NCI-H2196 (cell line): Measurements from ENCODE around the gene C1orf21.
"Not testable (repeated sequence)": the region's sequence is repeated elsewhere in the genome, so short reads cannot be mapped to it uniquely, and the experiment has no call there.

Experiments
- DNase-seq: peaks from one replicate; lab custom pipeline; 2025; ENCODE audit not compliant: unreplicated experiment; lab: John Stamatoyannopoulos, UW

C1orf21 gene

DNA sequence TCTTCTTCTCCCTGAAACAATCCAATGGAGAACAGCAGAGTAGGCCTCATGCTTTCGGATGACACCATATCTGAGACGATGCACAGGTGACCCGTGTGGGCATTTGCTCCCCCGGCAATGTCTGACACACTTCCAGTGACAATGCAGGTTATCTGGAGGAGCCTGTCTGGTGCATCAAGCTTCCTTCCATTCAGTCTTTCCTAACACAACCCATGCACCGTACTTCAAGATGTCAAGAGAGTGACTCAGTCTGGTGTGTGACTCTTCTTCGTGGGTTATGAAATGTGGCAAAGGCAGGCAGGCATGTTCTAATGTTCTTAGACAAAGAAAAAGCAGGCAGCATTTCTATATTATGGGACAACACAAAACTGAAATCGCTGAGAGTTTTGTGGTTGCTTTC, 208.8 kb downstream of the C1orf21 start:
- DNase-seq: no peak

DNA sequence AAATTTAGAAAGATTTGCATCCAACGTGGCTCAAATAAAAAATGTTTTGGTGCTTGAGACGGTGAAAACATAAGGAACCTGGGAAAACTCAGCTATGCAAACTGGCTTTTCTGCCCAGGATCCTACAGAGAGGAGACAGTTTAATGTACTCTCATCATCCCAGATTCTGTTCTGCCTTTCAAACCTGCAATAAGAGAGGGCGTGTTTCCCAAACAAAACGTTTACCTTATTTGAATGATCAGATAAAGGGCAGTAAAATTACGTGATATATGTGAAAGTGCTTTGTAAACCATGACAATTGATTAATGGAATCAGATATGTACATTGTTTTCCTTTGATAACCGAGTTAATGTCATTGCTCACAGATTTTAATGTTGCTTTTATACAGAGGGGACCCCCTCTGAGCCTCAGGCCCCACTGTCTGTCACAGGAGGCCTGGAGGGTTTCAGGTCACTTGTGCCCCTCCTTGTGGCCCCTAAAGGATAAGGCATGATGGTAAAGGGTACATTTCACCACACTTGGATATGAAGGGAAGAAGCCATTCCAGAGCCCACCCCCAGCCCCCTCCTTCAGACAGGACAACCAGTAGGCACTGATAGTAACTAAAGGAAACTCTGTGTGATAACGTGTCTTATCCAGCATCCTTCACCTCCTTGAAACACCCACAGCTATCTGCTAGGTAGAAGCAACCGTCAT, 210.3 kb downstream of the C1orf21 start:
- DNase-seq: no peak

DNA sequence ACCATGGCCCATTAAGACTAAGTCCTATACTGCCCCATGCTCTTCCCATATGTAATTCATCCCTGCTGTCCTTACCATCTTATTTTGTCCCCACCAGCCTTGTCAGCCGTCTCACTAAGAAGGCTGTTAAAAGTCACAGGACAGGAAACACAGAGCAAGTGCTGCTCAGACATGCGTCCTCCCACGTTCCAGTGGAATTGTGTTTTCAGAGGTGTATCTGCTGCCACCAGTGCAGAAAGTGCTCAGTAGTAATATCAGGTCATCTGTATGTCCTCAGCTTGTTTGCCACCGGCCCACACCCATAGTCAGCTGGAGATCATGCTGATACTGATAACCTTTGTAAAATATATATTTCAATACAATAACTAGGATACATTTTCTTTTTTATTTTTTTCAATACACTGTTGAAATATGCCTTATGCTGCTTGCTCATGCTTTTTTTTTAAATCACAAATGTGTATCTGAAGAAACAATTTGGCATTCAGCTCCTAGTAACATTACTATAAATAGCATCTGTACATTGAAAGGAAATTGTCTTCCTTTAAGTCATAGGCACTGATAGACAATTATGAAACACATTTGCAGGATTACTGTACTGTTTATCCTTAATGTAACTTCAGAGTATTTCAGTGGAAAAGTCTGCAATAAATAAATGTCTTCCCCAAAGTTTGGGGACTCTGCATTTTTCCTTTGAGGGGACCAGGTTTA, 211.0 kb downstream of the C1orf21 start:
- DNase-seq: no peak

DNA sequence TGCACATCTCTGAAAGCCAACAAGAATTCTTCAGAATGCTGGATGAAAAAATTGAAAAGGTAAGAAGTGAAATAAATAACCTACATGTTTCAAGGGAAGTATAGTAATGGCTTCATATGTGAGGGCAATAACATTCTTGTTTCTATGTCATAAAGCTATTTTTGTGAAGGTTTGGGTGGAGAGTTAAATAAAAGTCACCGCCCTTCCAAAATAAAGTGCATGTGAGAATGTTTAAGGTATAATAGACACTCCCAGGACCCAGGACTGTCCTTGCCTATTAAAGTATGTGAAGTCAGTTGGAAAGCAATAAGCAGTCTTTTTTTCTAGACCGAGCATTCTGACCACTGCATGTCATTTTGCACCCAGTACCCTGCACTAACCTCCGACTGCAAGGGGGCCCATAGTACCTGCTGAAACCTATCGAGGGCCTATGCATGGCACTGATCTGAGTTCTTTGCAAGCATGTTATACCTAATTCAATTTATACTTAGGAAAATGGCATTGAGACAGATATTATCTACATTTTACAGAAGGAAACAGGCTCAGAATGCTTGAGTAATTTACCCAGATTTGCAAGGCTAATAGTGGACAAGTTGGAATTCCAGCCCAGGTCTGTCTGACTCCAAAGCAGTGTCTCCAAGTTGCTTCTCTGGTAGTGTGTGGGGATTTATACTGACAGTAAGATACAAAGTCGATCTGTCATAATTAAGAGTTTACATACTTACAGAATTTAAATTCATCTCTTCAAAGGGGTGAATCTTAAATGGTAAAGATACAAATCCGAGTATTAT, 211.8 kb downstream of the C1orf21 start:
- DNase-seq: no peak

DNA sequence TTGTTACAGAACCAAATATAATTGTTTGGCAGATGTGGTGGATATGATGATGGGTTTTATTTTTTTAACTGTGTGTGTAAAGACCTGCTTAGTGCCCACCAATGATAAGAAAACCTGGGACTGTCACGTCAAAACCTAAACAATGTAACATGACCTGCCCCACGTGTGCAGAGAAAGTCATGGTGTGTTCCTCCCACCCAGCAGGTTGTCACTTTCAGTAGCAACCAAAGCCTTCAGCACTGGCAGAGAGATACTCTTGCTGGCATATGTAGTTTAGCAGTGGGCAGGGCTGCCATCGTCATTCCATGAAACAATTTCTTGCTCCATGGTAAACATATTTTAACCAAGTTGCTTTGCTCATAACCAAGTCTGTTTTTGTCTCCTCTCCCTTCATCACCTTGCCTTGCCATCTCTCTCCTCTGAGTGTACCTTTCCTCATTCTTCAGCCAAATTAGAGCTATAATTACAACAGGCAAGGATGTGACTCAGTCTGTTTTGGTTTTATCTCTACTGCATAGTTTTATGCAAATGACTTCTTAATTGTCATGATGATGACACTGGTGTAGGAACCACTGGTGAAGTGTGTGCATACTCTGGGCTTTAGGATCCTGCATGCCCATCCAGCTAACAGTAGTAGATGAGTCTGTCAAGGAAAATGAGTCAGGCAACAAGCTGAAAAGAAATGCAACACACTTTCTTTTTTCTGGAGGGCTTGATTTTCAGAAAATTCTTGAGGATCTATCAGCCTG, 217.5 kb downstream of the C1orf21 start:
- no peak for DNase-seq

DNA sequence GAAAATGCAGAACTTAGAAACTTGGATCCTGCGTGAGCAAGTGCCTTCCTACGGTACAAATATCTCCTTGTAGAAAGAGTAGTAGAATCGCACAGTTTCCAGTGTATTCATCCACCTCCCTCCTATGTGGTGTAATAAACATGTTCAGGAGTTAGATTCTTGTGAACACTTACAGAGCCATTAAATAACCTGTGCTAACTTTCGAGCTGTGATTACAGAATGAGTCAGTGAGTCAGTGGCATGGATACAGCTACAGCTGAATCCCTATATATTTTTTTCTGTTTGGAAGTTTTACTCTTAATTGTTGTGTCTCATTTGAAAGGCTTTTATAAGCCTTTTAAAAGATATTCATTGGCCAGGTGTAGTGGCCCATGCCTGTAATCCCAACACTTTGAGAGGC, 219.1 kb downstream of the C1orf21 start:
- no peak for DNase-seq

DNA sequence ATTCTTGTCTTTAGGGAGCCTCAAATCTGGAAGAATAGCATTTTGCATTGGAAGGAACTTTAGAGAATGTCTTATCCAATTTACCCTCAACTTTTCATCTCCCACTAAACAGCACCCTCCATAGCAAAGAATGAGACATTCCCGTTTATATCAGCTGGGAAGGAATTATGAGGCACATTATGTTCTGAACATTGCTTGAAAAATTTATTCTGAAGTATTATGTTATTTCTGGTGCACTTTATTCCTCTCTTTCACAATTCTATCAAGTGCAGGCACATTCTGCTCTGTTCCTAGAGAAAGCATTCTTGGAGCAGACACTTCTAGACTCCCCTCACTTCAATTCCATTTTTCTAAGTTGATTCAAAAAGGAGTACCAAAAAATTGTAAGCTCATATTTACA, 220.0 kb downstream of the C1orf21 start:
- no peak for DNase-seq

DNA sequence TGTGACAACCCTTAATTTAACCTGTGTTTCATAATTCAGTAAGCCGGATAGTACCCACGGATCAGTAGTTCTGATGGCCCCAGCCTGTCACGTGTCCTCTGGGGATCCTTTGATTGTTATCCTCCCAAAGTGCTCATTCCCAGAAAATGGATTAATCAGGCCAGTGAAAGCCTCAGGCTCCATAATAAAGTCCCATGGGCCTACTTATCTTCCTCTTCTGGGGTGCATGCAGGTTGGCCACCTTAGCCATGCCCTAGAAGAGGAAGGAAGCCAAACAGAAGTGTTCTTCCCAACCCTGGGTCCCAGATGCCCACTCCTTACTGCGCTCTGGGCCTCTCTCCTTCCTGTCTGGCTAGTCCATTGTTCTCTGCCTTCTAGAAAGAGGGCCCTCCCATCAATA, 221.8 kb downstream of the C1orf21 start:
- no peak for DNase-seq

DNA sequence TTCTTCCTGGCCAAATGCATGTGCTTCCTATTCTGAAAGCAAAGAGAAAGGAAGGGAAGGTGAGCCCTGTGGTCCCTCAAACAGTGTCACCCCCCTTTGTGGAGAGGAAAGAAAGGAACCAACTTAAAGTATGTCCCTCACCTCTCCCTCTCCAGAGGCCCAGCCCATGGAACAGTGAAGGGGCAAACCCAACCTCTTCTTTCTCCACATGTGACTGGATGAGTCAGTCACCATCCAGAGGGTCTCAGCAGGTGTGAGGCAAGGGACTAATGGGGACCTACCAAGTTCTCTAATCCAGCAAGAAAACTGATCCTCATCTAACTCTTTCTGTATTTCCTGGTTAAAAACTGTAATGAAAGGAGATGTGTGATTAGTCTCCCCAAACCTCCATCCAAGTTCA, 222.2 kb downstream of the C1orf21 start:
- DNase-seq: no peak

DNA sequence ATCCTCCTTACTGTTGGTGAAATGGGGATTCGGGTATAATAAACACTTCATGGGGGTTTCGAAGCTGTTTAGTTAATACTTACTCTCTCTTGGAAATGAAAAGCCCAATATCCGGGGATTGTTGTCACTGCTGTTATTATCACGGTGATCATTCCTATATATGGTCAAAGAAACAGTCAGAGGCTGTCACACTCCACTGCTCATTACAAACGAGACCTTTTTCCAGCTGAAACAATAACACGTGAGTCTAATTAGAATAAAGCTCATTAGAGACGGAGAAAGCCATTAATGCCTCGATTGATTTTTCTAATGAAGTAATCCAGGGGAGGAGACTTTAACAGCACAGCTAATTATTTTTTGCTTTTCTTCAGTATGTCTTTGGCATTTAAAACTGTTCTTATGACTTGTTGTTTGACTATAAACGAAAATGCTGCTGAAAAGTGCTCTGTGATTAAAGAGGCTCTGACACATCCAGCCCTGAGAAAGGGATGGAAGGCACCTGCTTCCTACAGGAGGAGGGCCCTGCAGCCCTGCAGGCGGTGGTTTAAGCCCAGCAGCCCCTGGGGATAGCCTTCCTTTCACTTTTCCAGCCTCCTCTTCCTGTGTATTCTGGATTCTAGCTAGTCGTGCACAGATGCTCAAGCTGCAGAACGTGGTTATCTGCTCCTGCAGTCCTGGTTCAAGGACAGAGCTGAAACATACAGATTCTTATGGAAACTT, 224.2 kb downstream of the C1orf21 start:
- DNase-seq: no peak

DNA sequence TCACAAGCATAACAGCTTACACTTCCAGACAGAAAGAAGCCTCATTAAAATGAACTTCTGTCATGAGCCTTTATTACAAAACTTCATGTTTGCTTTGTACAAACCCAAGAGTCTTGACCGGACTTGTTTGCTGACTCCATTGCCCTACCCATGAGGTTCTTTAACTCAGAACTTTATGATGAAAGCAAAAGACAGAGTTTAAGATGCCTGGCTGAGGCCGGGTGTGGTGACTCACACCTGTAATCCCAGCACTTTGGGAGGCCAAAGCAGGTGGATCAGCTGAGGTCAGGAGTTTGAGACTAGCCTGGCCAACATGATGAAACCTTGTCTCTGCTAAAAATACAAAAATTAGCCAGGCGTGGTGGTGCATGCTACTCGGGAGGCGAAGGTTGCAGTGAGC, 225.4 kb downstream of the C1orf21 start:
- not testable (repeated sequence) for DNase-seq

DNA sequence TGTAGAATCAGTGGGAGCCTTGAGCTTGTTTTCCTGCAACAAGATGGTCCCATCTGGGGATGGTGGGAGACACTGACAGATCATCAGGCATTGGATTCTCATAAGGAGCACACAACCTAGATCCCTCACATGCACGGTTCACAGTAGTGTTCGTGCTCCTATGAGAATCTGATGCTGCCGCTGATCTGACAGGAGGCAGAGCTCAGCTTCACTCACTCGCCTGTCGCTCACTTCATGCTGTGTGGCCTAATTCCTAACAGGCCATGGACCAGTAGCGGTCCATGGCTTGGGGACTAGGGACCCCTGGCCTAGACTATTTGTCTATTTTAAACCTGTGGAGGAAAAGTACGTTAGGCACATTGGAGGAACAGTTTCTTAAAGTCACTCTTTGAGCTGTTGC, 227.8 kb downstream of the C1orf21 start:
- no peak for DNase-seq

DNA sequence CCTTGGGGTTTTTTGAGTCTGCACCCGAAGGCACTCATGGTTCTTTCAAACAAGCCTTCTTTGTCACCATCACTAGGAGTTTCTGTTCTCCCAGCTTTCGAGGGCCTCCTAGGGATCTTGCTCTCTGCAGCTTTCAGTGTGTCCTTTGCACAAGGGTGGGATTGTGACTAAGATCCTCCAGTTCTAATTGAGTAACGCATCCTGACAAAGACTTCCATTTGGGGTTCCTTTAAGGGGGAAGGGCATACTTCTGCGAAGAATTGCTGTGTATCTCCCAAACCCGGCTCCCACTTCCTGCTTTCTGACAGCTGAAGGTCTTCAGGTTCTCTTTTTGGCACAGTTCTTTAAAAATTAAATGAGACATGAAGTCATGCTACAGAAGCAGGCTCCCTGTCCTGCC, 228.5 kb downstream of the C1orf21 start:
- no peak for DNase-seq

DNA sequence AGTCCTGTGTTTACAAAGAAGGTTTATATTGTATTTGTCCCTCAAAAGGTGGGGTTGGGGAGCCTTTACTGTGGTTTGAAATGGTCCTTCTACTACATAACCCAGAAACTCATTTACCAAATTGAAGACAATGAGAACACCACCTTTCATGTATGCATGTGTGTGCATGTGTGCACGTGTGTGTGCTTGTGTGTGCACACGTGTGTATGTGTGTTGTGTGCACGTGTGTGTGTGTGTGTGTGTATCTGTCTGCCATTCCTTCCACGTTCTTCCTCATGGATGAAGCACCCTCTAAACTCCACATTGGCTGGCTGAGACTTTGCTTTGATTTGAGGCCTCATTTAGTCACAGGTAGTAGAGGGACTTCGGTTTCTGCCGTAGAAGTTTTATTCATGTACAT, 229.7 kb downstream of the C1orf21 start:
- DNase-seq: no peak

DNA sequence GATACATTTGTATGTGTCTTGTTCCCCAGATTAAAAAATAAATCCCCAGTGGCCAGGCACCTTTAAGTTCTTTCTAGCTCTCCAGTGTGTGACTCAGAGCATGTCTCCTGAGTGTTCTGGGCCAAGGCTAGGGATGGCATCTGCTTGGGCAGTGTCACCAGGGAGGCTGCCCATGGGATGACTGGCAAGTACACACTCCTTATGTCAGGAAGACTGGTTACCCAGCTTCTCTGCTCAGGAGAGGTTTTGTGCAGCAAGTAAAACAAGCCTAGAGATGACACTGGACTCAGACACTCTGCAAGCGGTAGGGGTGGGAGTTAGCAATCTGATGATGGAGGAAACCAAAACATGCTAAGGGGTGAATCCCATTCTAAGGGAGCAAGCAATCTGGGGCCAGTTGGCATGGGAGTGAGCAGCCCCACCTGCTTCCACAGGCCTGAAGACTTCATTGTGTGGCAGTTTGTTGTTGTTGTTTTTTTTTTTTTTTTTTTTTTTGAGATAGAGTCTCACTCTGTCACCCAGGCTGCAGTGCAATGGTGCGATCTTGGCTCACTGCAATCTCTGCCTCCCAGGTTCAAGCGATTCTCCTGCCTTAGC, 230.7 kb downstream of the C1orf21 start:
- no peak for DNase-seq

DNA sequence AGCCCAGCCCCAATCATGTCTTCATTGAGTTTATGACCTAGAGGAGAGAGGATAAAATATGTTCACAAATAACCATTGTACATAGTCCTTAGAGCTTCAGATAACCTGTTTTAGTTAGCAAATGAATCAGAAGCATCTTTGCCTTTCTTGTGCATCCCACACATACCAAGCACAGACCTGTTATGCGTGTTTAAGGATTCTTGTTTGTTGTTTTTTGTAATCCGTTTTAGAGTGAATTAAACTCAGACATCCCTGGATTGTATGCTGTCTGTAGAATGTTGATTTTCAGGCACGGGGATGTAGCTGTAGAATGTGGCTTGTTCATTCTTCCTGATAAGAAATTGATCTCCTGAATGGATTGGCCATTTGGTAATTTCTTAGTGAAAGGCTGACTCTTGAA, 232.0 kb downstream of the C1orf21 start:
- DNase-seq: no peak

DNA sequence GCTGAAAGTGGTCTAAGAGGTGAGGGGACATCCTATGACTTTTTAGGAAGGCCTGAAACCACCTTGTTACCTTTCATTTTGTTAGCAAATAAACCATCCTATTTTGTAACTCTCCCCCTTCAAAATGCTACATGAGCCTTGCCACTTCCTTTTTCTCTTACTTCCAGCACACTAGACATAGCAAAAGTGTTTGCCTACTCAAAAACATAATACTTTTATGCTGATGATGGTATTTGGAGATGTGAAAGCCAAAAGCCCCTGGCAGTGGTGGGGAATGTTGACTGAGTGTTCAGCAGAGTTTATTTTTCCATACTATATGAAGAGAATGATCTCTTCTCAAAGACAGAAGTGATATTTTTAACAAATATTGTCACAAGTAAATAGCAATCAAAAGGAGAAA, 233.6 kb downstream of the C1orf21 start:
- DNase-seq: no peak

DNA sequence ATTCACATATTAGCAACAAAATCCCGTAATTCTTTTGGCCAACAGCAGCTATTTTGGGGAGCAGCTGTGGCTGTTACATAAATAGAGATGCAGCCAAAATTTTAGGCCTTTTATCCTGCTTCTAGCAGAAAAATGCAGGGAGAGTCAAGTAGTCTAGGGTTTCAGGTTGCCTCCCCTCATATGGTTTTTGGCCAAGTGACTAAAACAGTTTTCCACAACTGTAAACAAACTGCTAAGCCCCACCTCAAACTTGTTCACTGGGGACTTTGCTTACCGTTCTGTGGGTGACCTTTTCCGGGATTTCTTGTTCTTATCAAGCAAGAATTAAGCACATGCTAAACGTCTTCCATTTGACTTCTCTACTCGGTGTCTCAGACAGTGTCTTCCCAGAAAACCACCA, 234.4 kb downstream of the C1orf21 start:
- DNase-seq: no peak

DNA sequence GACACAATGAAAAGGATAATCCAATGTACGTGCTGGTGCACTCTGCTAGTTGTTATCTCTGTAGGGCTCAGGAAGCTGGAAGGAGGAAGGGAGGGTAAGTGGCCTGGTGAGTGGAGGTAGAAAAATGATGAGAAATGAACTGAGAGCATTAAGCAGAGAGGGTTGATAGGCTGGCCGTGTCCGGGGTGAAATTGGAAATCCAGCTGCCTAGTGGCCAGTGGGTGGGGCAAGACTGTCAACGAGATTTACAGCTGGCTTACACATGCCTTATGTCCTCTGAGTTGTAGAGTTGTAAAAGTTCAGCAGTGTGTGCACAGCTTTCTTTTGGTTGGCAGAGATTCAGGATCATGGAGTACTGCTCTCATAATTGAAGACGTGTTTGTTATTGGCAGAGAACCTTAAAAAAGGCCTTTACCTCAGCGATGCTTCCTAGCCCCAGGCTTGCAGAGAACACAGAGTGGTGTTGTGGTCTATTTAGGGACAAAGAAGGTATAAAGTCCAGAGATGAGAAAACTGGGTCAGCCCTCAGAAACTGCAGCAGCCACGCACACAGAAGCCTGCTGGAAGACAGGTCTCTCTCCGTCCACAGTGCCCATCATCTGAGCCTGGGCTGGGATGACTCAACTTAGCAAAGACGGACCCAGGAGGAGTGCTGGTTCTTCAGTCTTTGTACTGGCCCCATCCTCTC, 235.5 kb downstream of the C1orf21 start:
- DNase-seq: no peak

DNA sequence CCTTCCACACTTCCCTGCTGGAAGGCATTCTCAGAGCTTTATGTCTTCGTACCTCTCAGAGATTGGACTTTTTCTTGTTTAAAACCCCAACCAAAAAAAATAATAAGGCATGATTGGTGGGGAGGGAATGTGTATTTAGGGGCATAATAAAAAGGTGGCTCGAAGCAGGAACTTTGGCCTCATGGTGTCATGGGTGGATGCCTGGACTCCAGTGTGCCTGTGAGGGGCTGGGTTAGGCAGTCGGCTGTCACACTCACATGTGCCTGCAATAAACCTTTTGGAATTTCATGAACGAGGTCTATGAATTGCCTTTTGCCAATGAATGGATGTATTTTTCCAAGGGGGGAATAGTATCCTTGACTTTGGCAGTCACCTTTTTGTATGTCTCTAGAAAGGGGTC, 236.6 kb downstream of the C1orf21 start:
- DNase-seq: no peak
